Effector memory CD4-positive, alpha-beta T cell (primary cell): ENCODE measurements around the gene RIC3.

Source experiments
- DNase-seq, 3 donors: peaks; one replicate each; pipeline ENCODE4 v3.0.0-alpha.2; 2020
- H3K27ac ChIP-seq: 2 replicates; pipeline ENCODE4 v1.7.0; 2013; ENCODE audit warnings: mild to moderate bottlenecking, low read length, moderate library complexity; ENCODE audit not compliant: insufficient read depth, poor library complexity, severe bottlenecking
- H3K27me3 ChIP-seq: replicated peaks from 2 replicates; pipeline ENCODE4 v1.7.0; 2013; ENCODE audit warnings: mild to moderate bottlenecking, low read length; ENCODE audit not compliant: insufficient read depth, control insufficient read depth, poor library complexity, severe bottlenecking
- H3K36me3 ChIP-seq: 2 replicates; pipeline ENCODE4 v1.7.0; 2013; ENCODE audit warnings: mild to moderate bottlenecking, low read length, moderate library complexity; ENCODE audit not compliant: control insufficient read depth, insufficient read depth
- H3K4me1 ChIP-seq: 2 replicates; pipeline ENCODE4 v1.7.0; 2013; ENCODE audit warnings: low read length, mild to moderate bottlenecking; ENCODE audit not compliant: control insufficient read depth, insufficient read depth, poor library complexity, severe bottlenecking
- H3K4me3 ChIP-seq: 2 replicates; pipeline ENCODE4 v1.7.0; 2013; ENCODE audit warnings: low read length, low read depth, mild to moderate bottlenecking; ENCODE audit not compliant: insufficient read depth, poor library complexity, severe bottlenecking
- H3K9me3 ChIP-seq: 2 replicates; pipeline ENCODE4 v1.7.0; 2013; ENCODE audit warnings: mild to moderate bottlenecking, low read length, moderate library complexity; ENCODE audit not compliant: control insufficient read depth

Gene RIC3

DNA sequence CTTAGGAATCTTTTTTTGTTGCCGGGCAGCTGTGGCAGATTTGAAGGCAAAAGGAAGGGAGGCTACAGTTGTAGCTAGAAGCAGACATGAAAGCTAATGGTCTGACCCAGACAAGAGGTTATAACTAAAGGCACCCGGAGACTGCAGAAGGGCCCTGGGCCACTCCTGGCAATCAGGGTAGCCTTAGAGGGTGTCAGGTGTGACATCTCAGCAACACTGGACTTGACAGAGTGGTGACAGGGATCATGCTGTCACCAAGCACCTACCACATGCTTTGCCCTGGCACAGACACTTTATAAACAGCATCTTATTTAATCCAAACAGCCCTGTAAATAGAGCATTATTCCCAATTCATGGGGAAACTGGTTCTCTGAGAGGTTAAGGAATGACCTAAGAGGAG is 62.1 kb downstream of the RIC3 start:
- DNase-seq, result no peak
- H3K4me1 ChIP-seq, result no peaks in the 10 kb centered on the region
- H3K27me3 ChIP-seq, result no peaks in the 10 kb centered on the region
- no peak overlapping the region for H3K4me3 ChIP-seq
- H3K9me3 ChIP-seq, result no peaks in the 10 kb centered on the region
- H3K36me3 ChIP-seq, result peaks cover 11% of the 10 kb centered on the region
- H3K27ac ChIP-seq, result no peak overlapping the region

DNA sequence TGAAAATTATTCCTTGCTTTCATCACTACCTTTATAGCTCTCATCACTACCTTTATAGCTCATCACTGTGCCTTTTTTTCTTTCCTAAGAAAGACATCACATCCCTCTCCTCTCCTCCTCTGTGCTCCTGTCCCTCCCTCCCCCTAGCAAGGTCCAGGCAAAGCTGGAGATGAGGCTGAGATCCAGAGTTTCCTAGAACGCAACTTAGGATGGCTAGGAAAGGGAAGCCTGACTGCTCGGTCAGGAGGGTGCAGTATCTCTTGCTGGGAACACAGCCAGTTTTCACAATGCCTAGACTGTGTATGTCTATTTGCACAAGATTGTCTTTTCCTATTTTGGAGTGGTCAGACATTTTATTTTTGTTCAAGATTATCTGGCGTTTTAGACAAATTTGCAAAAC is 63.2 kb downstream of the RIC3 start:
- Histone ChIP-seq H3K36me3 (peaks cover 11% of the 10 kb centered on the region), H3K4me3 (no peak overlapping the region), H3K27me3 (no peaks in the 10 kb centered on the region), H3K4me1 (no peaks in the 10 kb centered on the region), H3K9me3 (no peaks in the 10 kb centered on the region), H3K27ac (no peak overlapping the region)
- no peak for DNase-seq

GRCh38 chr11:8105133-8105532 is 63.7 kb downstream of the RIC3 start:
- DNase-seq, result no peak
- H3K4me3 ChIP-seq, result no peak overlapping the region
- no peaks in the 10 kb centered on the region for H3K27me3 ChIP-seq
- H3K9me3 ChIP-seq, result no peaks in the 10 kb centered on the region
- peaks cover 11% of the 10 kb centered on the region for H3K36me3 ChIP-seq
- no peak overlapping the region for H3K27ac ChIP-seq
- H3K4me1 ChIP-seq, result no peaks in the 10 kb centered on the region

DNA sequence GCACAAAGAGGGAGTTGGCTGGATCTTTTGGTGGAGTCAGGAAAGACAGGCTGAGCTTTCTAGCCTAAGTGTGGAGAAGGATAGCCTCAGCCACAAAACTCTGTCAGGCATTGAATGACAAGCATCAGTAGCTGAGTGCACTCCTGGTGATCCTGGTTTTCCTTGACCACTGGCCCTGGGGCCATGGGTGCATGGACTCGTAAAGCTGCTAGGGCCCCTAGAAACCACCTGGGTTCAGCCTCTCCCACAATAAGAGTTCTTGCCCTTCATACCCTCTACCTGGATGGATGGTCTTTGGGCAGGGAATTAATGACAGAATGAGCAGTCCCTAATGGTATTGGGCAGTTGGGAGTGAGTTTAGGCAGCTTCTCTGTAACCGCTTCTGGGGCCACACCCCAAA is 64.9 kb downstream of the RIC3 start:
- H3K27ac ChIP-seq, result no peak overlapping the region
- no peaks in the 10 kb centered on the region for H3K4me1 ChIP-seq
- H3K4me3 ChIP-seq, result no peak overlapping the region
- DNase-seq, result no peak
- H3K27me3 ChIP-seq, result no peaks in the 10 kb centered on the region
- H3K9me3 ChIP-seq, result no peaks in the 10 kb centered on the region
- H3K36me3 ChIP-seq, result peaks cover 6% of the 10 kb centered on the region

- no peak overlapping the region for H3K4me3 ChIP-seq
- no peaks in the 10 kb centered on the region for H3K27me3 ChIP-seq
- H3K4me1 ChIP-seq, result no peaks in the 10 kb centered on the region
- H3K36me3 ChIP-seq, result no peaks in the 10 kb centered on the region
- H3K27ac ChIP-seq, result no peak overlapping the region
- no peak for DNase-seq
- H3K9me3 ChIP-seq, result no peaks in the 10 kb centered on the region
Observed at GRCh38 chr11:8102965-8103364, 65.9 kb downstream of the RIC3 start.

DNA sequence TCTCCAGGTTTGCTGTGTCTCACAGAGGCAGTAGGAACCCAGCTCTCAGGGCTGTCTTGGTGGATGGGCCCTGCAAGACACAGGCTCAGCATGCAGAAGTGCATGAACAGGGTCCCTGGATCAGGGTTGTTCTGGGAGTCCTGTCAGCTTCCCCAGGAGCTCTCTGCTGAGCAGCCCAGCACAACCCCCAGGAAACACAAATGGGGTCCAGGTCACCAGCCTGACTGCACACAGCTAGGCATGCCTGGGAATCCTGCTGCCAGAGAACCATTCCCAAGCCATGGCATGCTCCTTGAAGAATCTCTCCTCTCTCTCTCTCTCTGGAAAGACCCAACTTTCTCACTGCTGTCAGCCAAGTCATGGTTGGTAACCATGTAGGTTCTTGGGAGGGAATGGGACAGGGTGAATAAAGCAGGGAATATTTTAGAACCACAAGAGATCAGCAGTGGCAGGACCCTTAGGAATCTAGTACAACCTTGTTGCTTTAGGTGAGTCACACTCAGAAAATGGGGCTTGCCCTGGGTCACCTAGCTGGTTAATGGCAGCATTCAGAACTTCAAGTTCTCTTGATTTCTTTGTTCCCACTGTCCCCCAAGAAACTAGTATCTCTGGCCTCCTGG is 66.4 kb downstream of the RIC3 start:
- Histone ChIP-seq H3K27me3 (no peaks in the 10 kb centered on the region), H3K4me1 (no peaks in the 10 kb centered on the region), H3K9me3 (no peaks in the 10 kb centered on the region), H3K36me3 (no peaks in the 10 kb centered on the region), H3K4me3 (no peak overlapping the region), H3K27ac (no peak overlapping the region)
- no peak for DNase-seq

DNA sequence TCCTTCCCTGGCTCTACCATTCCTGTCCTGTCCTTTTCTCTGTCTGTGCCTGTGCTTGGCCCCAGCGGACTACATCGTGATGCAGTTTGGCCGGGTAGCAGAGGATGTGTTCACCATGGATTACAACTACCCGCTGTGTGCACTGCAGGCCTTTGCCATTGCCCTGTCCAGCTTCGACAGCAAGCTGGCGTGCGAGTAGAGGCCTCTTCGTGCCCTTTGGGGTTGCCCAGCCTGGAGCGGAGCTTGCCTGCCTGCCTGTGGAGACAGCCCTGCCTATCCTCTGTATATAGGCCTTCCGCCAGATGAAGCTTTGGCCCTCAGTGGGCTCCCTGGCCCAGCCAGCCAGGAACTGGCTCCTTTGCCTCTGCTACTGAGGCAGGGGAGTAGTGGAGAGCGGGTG is 67.4 kb downstream of the RIC3 start:
- no peaks in the 10 kb centered on the region for H3K9me3 ChIP-seq
- H3K27me3 ChIP-seq, result no peaks in the 10 kb centered on the region
- no peak overlapping the region for H3K27ac ChIP-seq
- H3K4me1 ChIP-seq, result no peaks in the 10 kb centered on the region
- no peak for DNase-seq
- H3K4me3 ChIP-seq, result no peak overlapping the region
- H3K36me3 ChIP-seq, result no peaks in the 10 kb centered on the region

DNA sequence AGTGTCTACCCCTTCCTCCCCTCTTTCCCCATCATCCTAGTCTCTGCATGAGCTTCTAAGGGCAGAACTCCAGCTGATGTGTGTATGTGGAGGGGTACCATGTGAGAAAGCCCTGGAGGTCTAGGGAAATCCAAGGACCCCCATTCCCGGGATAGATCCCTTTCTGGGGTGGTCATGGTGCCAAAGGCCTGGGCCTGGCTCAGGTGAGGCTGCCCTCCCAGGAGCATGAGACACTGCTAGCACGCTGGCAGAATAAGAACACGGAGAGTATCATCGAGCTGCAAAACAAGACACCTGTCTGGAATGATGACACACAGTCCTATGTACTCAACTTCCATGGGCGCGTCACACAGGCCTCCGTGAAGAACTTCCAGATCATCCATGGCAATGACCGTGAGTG is 68.2 kb downstream of the RIC3 start:
- no peaks in the 10 kb centered on the region for H3K9me3 ChIP-seq
- no peaks in the 10 kb centered on the region for H3K4me1 ChIP-seq
- H3K27me3 ChIP-seq, result no peaks in the 10 kb centered on the region
- no peak for DNase-seq
- no peak overlapping the region for H3K27ac ChIP-seq
- no peaks in the 10 kb centered on the region for H3K36me3 ChIP-seq
- H3K4me3 ChIP-seq, result no peak overlapping the region

DNA sequence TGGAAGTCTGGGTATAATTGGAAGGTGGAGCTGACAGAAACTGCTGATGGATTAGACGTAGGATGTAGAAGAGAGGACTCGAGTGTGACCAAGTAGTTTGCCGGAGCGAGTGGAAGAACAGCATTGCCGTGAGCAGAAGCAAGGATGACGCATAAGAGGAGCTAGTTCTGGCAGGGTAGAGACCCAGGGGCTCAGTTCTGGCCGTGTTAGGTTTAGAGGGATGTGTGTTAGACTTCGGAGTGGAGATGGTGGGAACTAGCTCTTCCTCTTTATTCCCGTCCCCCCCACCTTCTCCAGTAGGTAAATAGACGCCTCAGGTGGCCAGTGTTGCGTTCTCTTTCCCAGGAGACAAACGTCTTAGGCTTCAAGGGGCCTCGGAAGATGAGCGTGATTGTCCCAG is 68.7 kb downstream of the RIC3 start:
- Histone ChIP-seq H3K4me1 (no peaks in the 10 kb centered on the region), H3K36me3 (no peaks in the 10 kb centered on the region), H3K9me3 (no peaks in the 10 kb centered on the region), H3K4me3 (no peak overlapping the region), H3K27ac (no peak overlapping the region), H3K27me3 (no peaks in the 10 kb centered on the region)
- no peak for DNase-seq

- peak; percentile 31 to 60 (median 41) for DNase-seq
- no peaks in the 10 kb centered on the region for H3K27me3 ChIP-seq
- H3K4me1 ChIP-seq, result no peaks in the 10 kb centered on the region
- H3K4me3 ChIP-seq, result no peak overlapping the region
- H3K9me3 ChIP-seq, result no peaks in the 10 kb centered on the region
- H3K27ac ChIP-seq, result no peak overlapping the region
- H3K36me3 ChIP-seq, result no peaks in the 10 kb centered on the region
Observed at GRCh38 chr11:8099291-8099899, 69.4 kb downstream of the RIC3 start.
